ENCODE measurements around the gene DDOST.
A peak's percentile ranks its signal among the peaks of the same experiment; 100 is the strongest.

The DDOST gene

GRCh38 chr1:20660847-20661206, 342 bp downstream of the DDOST start:
- peak overlapping the region; percentile 65 for H3K27ac ChIP-seq
- TF ChIP-seq ZFX (IDR thresholded peaks at IDR 0.05; ENCODE audit: borderline replicate concordance): no peak
- TF ChIP-seq CTCF (IDR thresholded peaks at IDR 0.05): no peak

GRCh38 chr1:20660363-20660762, 806 bp downstream of the DDOST start:
- peak overlapping the region; percentile 65 for H3K27ac ChIP-seq
- TF ChIP-seq CTCF (IDR thresholded peaks at IDR 0.05) (no peak), ZFX (IDR thresholded peaks at IDR 0.05; ENCODE audit: borderline replicate concordance) (no peak)

- TF ChIP-seq ZFX (IDR thresholded peaks at IDR 0.05; ENCODE audit: borderline replicate concordance) (no peak), CTCF (IDR thresholded peaks at IDR 0.05) (no peak)
- H3K27ac ChIP-seq: no peak overlapping the region
Measured at GRCh38 chr1:20658166-20658915, 2.8 kb downstream of the DDOST start.

GRCh38 chr1:20657024-20657423, 4.1 kb downstream of the DDOST start:
- no peak overlapping the region for H3K27ac ChIP-seq
- TF ChIP-seq CTCF (IDR thresholded peaks at IDR 0.05): no peak
- no peak for TF ChIP-seq ZFX (IDR thresholded peaks at IDR 0.05; ENCODE audit: borderline replicate concordance)

DNA sequence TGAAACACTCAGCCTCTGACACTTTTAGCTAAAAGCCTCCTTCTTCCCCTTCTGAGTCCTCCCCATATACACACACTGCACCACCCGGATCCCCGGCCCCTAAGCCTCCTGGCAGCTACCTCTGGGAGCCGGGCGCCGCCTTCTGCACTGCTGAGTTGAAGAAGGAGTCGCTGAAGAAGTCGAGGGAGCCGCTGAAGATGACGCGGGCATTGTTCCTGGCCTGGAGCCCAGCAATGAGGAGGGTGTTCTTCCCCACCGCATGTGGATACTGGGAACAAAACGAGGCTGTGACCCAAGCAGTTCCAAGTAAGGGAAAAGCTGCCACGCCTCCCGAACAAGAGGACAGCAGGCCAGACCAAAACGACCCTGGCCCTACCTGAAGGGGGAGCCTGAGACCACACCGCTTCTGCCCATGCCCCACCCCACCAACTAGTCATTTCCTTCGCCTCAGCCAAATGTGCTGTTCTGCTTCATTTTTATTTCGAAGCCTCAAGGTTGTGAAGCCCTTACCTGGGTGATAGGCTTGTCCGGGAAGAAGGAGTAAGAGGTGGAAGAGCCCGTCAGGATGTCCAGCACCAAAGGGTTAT, 7.0 kb downstream of the DDOST start:
- no peak overlapping the region for H3K27ac ChIP-seq
- TF ChIP-seq ZFX (IDR thresholded peaks at IDR 0.05; ENCODE audit: borderline replicate concordance) (no peak), CTCF (IDR thresholded peaks at IDR 0.05) (no peak)

DNA sequence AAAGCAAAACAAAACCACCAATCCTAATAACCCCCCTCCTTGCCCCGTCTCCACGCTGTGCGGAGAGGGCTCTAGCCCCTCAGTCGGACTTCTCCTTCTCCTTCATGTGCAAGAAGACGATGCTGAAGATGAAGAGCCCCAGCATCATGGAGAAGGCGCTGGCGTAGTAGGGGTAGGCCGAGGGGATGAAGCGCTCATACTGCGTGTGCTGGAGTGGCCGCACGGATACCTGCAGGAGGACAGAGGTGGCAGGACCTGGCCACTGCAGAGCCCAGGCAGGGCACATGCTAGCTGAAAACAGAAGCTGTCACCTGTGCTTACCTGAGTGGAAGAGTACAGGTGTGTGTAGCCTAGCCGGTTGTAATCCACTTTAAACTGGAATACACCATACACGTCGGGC, 8.9 kb downstream of the DDOST start:
- H3K27ac ChIP-seq: no peak overlapping the region
- TF ChIP-seq CTCF (IDR thresholded peaks at IDR 0.05) (no peak), ZFX (IDR thresholded peaks at IDR 0.05; ENCODE audit: borderline replicate concordance) (no peak)

GRCh38 chr1:20648946-20649345, 12.2 kb downstream of the DDOST start:
- H3K27ac ChIP-seq: no peak overlapping the region
- TF ChIP-seq CTCF (IDR thresholded peaks at IDR 0.05): no peak
- TF ChIP-seq ZFX (IDR thresholded peaks at IDR 0.05; ENCODE audit: borderline replicate concordance): no peak

Measured in 22Rv1 (cell line).